ENCODE results near the gene PLPP4. TPM values are rescaled to one million over a fixed set of nuclear protein-coding genes. Genes with fewer than 3 reads are reported as not detected.

Gene PLPP4
- total and polyA plus RNA-seq, 2 of the 13 experiments (the other 11 are each of a cell fraction or from before 2014, with no cell fraction given) = not detected

DNA sequence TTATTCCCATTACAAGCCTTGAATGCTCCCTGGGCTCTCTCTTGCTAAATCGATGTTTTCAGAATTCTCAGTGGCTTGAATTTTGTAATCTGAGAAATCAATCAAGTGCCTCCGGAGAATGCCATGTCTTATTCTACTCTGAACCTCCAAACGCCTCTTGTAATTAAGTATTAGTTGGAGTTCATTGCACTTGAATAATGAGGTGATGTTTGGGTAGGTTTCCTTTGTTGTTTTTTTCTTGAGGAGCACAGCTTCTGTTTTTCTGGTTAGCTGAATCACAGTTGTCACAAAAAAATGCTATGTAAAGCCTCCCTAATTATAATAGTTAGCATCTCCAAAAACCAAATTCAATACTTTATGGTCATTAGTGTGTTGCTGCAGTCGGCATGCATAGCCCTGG is 100.3 kb downstream of the PLPP4 start:
- Histone ChIP-seq H3K9me3 (ENCODE audit: low read length) (peaks cover 11% of the 10 kb centered on the region; the same call in 1 of the 2 replicates), H4K20me1 (ENCODE audit: insufficient read depth, low read length) (no peaks in the 10 kb centered on the region), H2AFZ (ENCODE audit: low read length) (no peak overlapping the region), H3K27ac (ENCODE audit: extremely low read length, insufficient read depth, low read length) (no peak overlapping the region), H3K9ac (ENCODE audit: insufficient read depth, low read depth, low read length) (no peak overlapping the region), H3K36me3 (replicated peaks in 1 of 2; ENCODE audit: control insufficient read depth in 1 of 2, insufficient read depth in 2 of 2, low read length in 2 of 2) (no peaks in the 10 kb centered on the region), H3K4me2 (ENCODE audit: low read depth, low read length) (no peak overlapping the region), H3K27me3 (ENCODE audit: control insufficient read depth in 1 of 2, insufficient read depth in 2 of 2, low read length in 2 of 2) (no peaks in the 10 kb centered on the region; a peak in 1 of 5 replicates), H3K4me1 (ENCODE audit: insufficient read depth, low read length) (no peaks in the 10 kb centered on the region), H3K79me2 (ENCODE audit: insufficient read depth, low read length) (no peaks in the 10 kb centered on the region), H3K4me3 (replicated peaks in 1 of 3; ENCODE audit: insufficient read depth in 1 of 3, low read depth in 2 of 3, low read length in 3 of 3) (no peak overlapping the region)
- intact Hi-C loops (cut with micrococcal nuclease; ENCODE audit: unreplicated experiment) = no loop called here
- TF ChIP-seq, protein P1, sequence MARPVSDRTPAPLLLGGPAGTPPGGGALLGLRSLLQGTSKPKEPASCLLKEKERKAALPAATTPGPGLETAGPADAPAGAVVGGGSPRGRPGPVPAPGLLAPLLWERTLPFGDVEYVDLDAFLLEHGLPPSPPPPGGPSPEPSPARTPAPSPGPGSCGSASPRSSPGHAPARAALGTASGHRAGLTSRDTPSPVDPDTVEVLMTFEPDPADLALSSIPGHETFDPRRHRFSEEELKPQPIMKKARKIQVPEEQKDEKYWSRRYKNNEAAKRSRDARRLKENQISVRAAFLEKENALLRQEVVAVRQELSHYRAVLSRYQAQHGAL (CRISPR knock-in tag; IDR thresholded peaks at IDR 0.05; ENCODE audit: not compliant biosample characterization) = no peak
- TF ChIP-seq ZNF839 (CRISPR knock-in tag; IDR thresholded peaks at IDR 0.05; ENCODE audit: borderline replicate concordance) (no peak), KDM5B (CRISPR knock-in tag; IDR thresholded peaks at IDR 0.05; ENCODE audit: borderline replicate concordance) (no peak), FOXJ3 (CRISPR knock-in tag; IDR thresholded peaks at IDR 0.05; ENCODE audit: borderline replicate concordance) (no peak), JARID2 (CRISPR knock-in tag; IDR thresholded peaks at IDR 0.05; ENCODE audit: insufficient replicate concordance) (no peak), NR2F6 (IDR thresholded peaks at IDR 0.05) (no peak), NR2F6 (CRISPR knock-in tag; IDR thresholded peaks at IDR 0.05) (no peak), ZSCAN12 (CRISPR knock-in tag; IDR thresholded peaks at IDR 0.05) (no peak)
- TF ChIP-seq, protein P2, sequence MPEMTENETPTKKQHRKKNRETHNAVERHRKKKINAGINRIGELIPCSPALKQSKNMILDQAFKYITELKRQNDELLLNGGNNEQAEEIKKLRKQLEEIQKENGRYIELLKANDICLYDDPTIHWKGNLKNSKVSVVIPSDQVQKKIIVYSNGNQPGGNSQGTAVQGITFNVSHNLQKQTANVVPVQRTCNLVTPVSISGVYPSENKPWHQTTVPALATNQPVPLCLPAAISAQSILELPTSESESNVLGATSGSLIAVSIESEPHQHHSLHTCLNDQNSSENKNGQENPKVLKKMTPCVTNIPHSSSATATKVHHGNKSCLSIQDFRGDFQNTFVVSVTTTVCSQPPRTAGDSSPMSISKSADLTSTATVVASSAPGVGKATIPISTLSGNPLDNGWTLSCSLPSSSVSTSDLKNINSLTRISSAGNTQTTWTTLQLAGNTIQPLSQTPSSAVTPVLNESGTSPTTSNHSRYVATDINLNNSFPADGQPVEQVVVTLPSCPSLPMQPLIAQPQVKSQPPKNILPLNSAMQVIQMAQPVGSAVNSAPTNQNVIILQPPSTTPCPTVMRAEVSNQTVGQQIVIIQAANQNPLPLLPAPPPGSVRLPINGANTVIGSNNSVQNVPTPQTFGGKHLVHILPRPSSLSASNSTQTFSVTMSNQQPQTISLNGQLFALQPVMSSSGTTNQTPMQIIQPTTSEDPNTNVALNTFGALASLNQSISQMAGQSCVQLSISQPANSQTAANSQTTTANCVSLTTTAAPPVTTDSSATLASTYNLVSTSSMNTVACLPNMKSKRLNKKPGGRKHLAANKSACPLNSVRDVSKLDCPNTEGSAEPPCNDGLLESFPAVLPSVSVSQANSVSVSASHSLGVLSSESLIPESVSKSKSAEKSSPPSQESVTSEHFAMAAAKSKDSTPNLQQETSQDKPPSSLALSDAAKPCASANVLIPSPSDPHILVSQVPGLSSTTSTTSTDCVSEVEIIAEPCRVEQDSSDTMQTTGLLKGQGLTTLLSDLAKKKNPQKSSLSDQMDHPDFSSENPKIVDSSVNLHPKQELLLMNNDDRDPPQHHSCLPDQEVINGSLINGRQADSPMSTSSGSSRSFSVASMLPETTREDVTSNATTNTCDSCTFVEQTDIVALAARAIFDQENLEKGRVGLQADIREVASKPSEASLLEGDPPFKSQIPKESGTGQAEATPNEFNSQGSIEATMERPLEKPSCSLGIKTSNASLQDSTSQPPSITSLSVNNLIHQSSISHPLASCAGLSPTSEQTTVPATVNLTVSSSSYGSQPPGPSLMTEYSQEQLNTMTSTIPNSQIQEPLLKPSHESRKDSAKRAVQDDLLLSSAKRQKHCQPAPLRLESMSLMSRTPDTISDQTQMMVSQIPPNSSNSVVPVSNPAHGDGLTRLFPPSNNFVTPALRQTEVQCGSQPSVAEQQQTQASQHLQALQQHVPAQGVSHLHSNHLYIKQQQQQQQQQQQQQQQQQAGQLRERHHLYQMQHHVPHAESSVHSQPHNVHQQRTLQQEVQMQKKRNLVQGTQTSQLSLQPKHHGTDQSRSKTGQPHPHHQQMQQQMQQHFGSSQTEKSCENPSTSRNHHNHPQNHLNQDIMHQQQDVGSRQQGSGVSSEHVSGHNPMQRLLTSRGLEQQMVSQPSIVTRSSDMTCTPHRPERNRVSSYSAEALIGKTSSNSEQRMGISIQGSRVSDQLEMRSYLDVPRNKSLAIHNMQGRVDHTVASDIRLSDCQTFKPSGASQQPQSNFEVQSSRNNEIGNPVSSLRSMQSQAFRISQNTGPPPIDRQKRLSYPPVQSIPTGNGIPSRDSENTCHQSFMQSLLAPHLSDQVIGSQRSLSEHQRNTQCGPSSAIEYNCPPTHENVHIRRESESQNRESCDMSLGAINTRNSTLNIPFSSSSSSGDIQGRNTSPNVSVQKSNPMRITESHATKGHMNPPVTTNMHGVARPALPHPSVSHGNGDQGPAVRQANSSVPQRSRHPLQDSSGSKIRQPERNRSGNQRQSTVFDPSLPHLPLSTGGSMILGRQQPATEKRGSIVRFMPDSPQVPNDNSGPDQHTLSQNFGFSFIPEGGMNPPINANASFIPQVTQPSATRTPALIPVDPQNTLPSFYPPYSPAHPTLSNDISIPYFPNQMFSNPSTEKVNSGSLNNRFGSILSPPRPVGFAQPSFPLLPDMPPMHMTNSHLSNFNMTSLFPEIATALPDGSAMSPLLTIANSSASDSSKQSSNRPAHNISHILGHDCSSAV (CRISPR knock-in tag; IDR thresholded peaks at IDR 0.05; ENCODE audit: borderline replicate concordance) = no peak
- TF ChIP-seq, protein P3, sequence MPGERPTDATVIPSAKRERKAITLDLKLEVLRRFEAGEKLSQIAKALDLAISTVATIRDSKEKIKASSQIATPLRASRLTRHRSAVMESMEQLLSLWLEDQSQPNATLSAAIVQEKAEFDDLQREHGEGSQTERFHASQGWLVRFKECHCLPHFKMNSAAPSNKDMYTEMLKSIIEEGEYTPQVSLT (CRISPR knock-in tag; IDR thresholded peaks at IDR 0.05; ENCODE audit: borderline replicate concordance, low read depth) = no peak
- DNase-seq (ENCODE audit: low spot score) (no peak), FAIRE-seq (no peak), ATAC-seq (no peak)
- ChIA-PET POLR2A (no interaction called here), CTCF (ENCODE audit: low intra/inter-chr PET ratio, low total read pairs) (no interaction called here)
- WGBS (ENCODE audit: low lambda C conversion rate) = 1% methylated on average over 4 of the region's 4 CpGs
- no TSS peak for BruUV-seq (replicated peaks)
- in situ Hi-C loops (cut with HindIII; ENCODE audit: extremely low pct_ligation_motif_present, low pct_unique_long_range_greater_than_20kb) = no loop called here

Data from HepG2 (cell line).